Measurements from ENCODE around the gene FHL2. TPM values are rescaled to one million over a fixed set of nuclear protein-coding genes. Genes with fewer than 3 reads are reported as not detected.

FHL2 gene
- total and polyA plus RNA-seq, 2 donors (not counting 3 experiments of a cell fraction or from before 2014, with no cell fraction given): 197 to 491 TPM

- CTCF ChIA-PET: interaction anchor here (1.5 to 1.9 kb wide), 2 partner anchors 18 to 158 kb away, joined by 5 to 9 read pairs; no protein-coding TSS in a partner anchor
- Histone ChIP-seq H3K9me3 (replicated peaks; ENCODE audit: control insufficient read depth, insufficient read depth, low read length) (no peaks in the 10 kb centered on the region), H3K9me1 (replicated peaks; ENCODE audit: control insufficient read depth, extremely low read depth, insufficient read depth, low read length) (no peaks in the 10 kb centered on the region), H3K4me3 (replicated peaks in 1 of 3; ENCODE audit: insufficient read depth in 1 of 3, low read depth in 1 of 3, low read length in 3 of 3) (no peak overlapping the region), H3K27me3 (ENCODE audit: control insufficient read depth in 2 of 2, insufficient read depth in 2 of 2, low read length in 2 of 2) (no peaks in the 10 kb centered on the region), H3K27ac (ENCODE audit: insufficient read depth, low read depth, low read length) (no peak overlapping the region), H4K20me1 (replicated peaks; ENCODE audit: control insufficient read depth, extremely low read depth, insufficient read depth, low read length) (peaks cover 5% of the 10 kb centered on the region), H3K9ac (replicated peaks; ENCODE audit: extremely low read depth, insufficient read depth, low read length) (no peak overlapping the region), H3K4me1 (ENCODE audit: control insufficient read depth, extremely low read depth, insufficient read depth, low read length) (no peaks in the 10 kb centered on the region), H3K79me2 (ENCODE audit: control insufficient read depth, insufficient read depth, low read length) (peaks cover 26% of the 10 kb centered on the region), H3K36me3 (ENCODE audit: control insufficient read depth in 2 of 2, extremely low read depth in 1 of 2, insufficient read depth in 2 of 2, low read length in 2 of 2) (peaks cover 59 to 64% of the 10 kb centered on the region in 2 experiments), H3K4me2 (ENCODE audit: insufficient read depth, low read length) (no peak overlapping the region), H2AFZ (ENCODE audit: low read depth, low read length) (no peak overlapping the region)
- intact Hi-C loops (cut with micrococcal nuclease): no loop called here
- DNase-seq (ENCODE audit: low read depth, low spot score) (peak; percentile 18), FAIRE-seq (no peak)
- POLR2A ChIA-PET: no interaction called here
- no peak for TF ChIP-seq EZH2 (IDR thresholded peaks at IDR 0.05; ENCODE audit: borderline replicate concordance, low read depth, low read length, severe bottlenecking)
- peak; percentile 46 for TF ChIP-seq POLR2AphosphoS5 (IDR thresholded peaks at IDR 0.05; ENCODE audit: insufficient read depth, low read depth, low read length)
- no peak for TF ChIP-seq GATA2 (IDR thresholded peaks at IDR 0.05; ENCODE audit: insufficient read depth, insufficient read length, low read depth, low read length)
- no peak for TF ChIP-seq MAX (IDR thresholded peaks at IDR 0.05; ENCODE audit: insufficient read depth, insufficient read length)
- TF ChIP-seq MYC (IDR thresholded peaks at IDR 0.05; ENCODE audit: low read depth, low read length): no peak
- TF ChIP-seq CTCF (IDR thresholded peaks at IDR 0.05; ENCODE audit: extremely low read depth in 1 of 2, insufficient read depth in 1 of 2, low read depth in 1 of 2, low read length in 2 of 2): no peak
- TF ChIP-seq POLR2A (IDR thresholded peaks at IDR 0.05; ENCODE audit: low read depth, low read length): peak; percentile 48
- no peak for TF ChIP-seq FOS (IDR thresholded peaks at IDR 0.05; ENCODE audit: borderline replicate concordance, insufficient read depth, low read length)
- TF ChIP-seq JUN (IDR thresholded peaks at IDR 0.05; ENCODE audit: borderline replicate concordance, insufficient read depth, insufficient read length, low read depth): no peak
- dilution Hi-C loops (cut with MboI; ENCODE audit: extremely low pct_ligation_motif_present, low sequenced_read_pairs): no loop called here
- BruUV-seq (replicated peaks): no TSS peak
Measured at GRCh38 chr2:105362862-105363591, 35.8 kb downstream of the FHL2 start.

Data from endothelial cell of umbilical vein (primary cell).